Keratinocyte (primary cell): ENCODE measurements around the gene TIMM22.

Source experiments
- CTCF ChIP-seq, 3 experiments: IDR thresholded peaks in 1 of 3; conservative IDR thresholded peaks in 1 of 3; optimal IDR thresholded peaks in 1 of 3; 2 replicates in 2 of 3; 3 replicates in 1 of 3; pipeline versions ENCODE3 to v1.5.1; 2011; ENCODE audit warnings: low read length in 3 of 3, mild to moderate bottlenecking in 3 of 3, moderate library complexity in 2 of 3, control low read depth in 1 of 3, inconsistent platforms in 1 of 3; ENCODE audit not compliant: insufficient read depth in 2 of 3; ENCODE audit errors: extremely low read depth in 1 of 3
- EZH2 ChIP-seq: IDR thresholded peaks from one replicate; pipeline ENCODE4 v1.6.1; 2012; ENCODE audit warnings: inconsistent platforms, mild to moderate bottlenecking, low read length, moderate library complexity

- TF ChIP-seq CTCF (optimal IDR thresholded peaks at IDR 0.05 in 1 of 3, IDR thresholded peaks at IDR 0.05 in 1 of 3, conservative IDR thresholded peaks at IDR 0.05 in 1 of 3; ENCODE audit: extremely low read depth in 1 of 3, insufficient read depth in 2 of 3, low read length in 3 of 3) (no peak), EZH2 (no peak)
These were observed 38.7 kb downstream of the TIMM22 start for GRCh38 chr17:1035546-1036170.
